ENCODE data around the gene LSM3. TPM values are rescaled to one million over a fixed set of nuclear protein-coding genes. Genes with fewer than 3 reads are reported as not detected.

LSM3 gene
- total and polyA plus RNA-seq, 2 of the 4 experiments (the other 2 are of a cell fraction), result 3.4 to 11.5 TPM

DNA sequence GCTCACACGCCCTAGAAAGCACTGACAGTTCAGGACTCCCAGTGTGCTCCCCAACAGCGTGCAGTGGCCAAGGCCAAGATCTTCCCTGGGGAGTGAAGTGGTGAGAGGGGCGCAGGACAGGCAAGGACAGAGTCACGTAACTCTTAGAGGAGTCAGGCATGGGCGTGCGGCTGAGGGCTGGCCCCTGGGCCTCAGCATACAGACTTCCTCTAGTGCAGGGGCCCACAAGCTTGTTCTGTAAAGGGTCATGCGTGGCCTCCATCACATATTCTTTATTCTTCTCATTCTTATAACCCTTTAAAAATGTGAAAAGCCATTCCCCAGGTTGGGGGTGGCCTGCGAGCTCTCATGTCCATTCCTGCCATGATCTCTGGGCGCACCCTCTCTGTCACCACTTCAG is 28.5 kb upstream of the LSM3 start:
- no peak overlapping the region for H3K4me3 ChIP-seq (ENCODE audit: insufficient read depth, low read depth, low read length)
- in situ Hi-C loops (cut with MboI; ENCODE audit: low sequenced_read_pairs), result no loop called here
- no peak overlapping the region for H3K18ac ChIP-seq (ENCODE audit: low read depth, low read length)
- no peak overlapping the region for H3K4me2 ChIP-seq (ENCODE audit: low read depth, low read length)
- 100% methylated on average over 2 of the region's 9 CpGs; no CpG with 5 or more reads in 1 of the 2 experiments for WGBS, 2 experiments (ENCODE audit: extremely low coverage in 2 of 2, insufficient read length in 1 of 2)
- H2BK20ac ChIP-seq (ENCODE audit: low read depth, low read length), result no peak overlapping the region
- TF ChIP-seq RFX5 (IDR thresholded peaks at IDR 0.05; ENCODE audit: low read depth, low read length) (no peak), SMC3 (IDR thresholded peaks at IDR 0.05; ENCODE audit: low read depth, low read length) (no peak), RCOR1 (IDR thresholded peaks at IDR 0.05; ENCODE audit: insufficient replicate concordance, low read length) (no peak), FOS (IDR thresholded peaks at IDR 0.05; ENCODE audit: low read depth, low read length) (no peak), NFE2L2 (IDR thresholded peaks at IDR 0.05; ENCODE audit: low read depth, low read length) (no peak), MAFK (IDR thresholded peaks at IDR 0.05; ENCODE audit: low read depth, low read length) (no peak), MAZ (IDR thresholded peaks at IDR 0.05; ENCODE audit: borderline replicate concordance, low read depth, low read length) (no peak), POLR2A (IDR thresholded peaks at IDR 0.05; ENCODE audit: low read depth, low read length) (no peak), CHD1 (IDR thresholded peaks at IDR 0.05; ENCODE audit: low read depth, low read length) (no peak), BHLHE40 (IDR thresholded peaks at IDR 0.05; ENCODE audit: low read depth, low read length) (no peak), RAD21 (IDR thresholded peaks at IDR 0.05; ENCODE audit: low read length) (no peak)
- TF ChIP-seq, protein P1, sequence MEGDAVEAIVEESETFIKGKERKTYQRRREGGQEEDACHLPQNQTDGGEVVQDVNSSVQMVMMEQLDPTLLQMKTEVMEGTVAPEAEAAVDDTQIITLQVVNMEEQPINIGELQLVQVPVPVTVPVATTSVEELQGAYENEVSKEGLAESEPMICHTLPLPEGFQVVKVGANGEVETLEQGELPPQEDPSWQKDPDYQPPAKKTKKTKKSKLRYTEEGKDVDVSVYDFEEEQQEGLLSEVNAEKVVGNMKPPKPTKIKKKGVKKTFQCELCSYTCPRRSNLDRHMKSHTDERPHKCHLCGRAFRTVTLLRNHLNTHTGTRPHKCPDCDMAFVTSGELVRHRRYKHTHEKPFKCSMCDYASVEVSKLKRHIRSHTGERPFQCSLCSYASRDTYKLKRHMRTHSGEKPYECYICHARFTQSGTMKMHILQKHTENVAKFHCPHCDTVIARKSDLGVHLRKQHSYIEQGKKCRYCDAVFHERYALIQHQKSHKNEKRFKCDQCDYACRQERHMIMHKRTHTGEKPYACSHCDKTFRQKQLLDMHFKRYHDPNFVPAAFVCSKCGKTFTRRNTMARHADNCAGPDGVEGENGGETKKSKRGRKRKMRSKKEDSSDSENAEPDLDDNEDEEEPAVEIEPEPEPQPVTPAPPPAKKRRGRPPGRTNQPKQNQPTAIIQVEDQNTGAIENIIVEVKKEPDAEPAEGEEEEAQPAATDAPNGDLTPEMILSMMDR (conservative IDR thresholded peaks at IDR 0.05; ENCODE audit: low read depth, low read length), result no peak
- TF ChIP-seq, protein P2, sequence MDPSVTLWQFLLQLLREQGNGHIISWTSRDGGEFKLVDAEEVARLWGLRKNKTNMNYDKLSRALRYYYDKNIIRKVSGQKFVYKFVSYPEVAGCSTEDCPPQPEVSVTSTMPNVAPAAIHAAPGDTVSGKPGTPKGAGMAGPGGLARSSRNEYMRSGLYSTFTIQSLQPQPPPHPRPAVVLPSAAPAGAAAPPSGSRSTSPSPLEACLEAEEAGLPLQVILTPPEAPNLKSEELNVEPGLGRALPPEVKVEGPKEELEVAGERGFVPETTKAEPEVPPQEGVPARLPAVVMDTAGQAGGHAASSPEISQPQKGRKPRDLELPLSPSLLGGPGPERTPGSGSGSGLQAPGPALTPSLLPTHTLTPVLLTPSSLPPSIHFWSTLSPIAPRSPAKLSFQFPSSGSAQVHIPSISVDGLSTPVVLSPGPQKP (IDR thresholded peaks at IDR 0.05; ENCODE audit: borderline replicate concordance, low read depth, low read length), result no peak
- TF ChIP-seq, protein P3, sequence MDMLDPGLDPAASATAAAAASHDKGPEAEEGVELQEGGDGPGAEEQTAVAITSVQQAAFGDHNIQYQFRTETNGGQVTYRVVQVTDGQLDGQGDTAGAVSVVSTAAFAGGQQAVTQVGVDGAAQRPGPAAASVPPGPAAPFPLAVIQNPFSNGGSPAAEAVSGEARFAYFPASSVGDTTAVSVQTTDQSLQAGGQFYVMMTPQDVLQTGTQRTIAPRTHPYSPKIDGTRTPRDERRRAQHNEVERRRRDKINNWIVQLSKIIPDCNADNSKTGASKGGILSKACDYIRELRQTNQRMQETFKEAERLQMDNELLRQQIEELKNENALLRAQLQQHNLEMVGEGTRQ (IDR thresholded peaks at IDR 0.05; ENCODE audit: low read depth, low read length), result no peak
- H2BK120ac ChIP-seq (ENCODE audit: low read depth, low read length), result no peak overlapping the region
- H3K9ac ChIP-seq (ENCODE audit: low read depth, low read length), result no peak overlapping the region
- H3K4ac ChIP-seq (ENCODE audit: low read depth, low read length), result no peak overlapping the region
- no peak overlapping the region for H2AK9ac ChIP-seq (replicated peaks; ENCODE audit: low read depth, low read length, poor library complexity)
- DNase-seq (no peak), ATAC-seq (ENCODE audit: low read depth) (no peak)
- no peaks in the 10 kb centered on the region for H3K27me3 ChIP-seq (ENCODE audit: control insufficient read depth, insufficient read depth, low read length)
- dilution Hi-C loops (cut with HindIII; ENCODE audit: low sequenced_read_pairs, unreplicated experiment), result no loop called here
- no peak overlapping the region for H2BK15ac ChIP-seq (ENCODE audit: low read depth, low read length)
- H4K5ac ChIP-seq (ENCODE audit: low read depth, low read length), result no peak overlapping the region
- no peaks in the 10 kb centered on the region for H4K20me1 ChIP-seq (ENCODE audit: insufficient read depth, low read length)
- H3K56ac ChIP-seq (ENCODE audit: extremely low read depth, insufficient read depth, low read length), result no peak overlapping the region
- H3K4me1 ChIP-seq (ENCODE audit: control insufficient read depth, insufficient read depth, low read length), result peaks cover 11% of the 10 kb centered on the region
- POLR2A ChIA-PET (ENCODE audit: unreplicated experiment), result no interaction called here
- no peak overlapping the region for H3K23ac ChIP-seq (ENCODE audit: low read depth, low read length)
- H3K14ac ChIP-seq (replicated peaks; ENCODE audit: low read depth, low read length), result no peak overlapping the region
- peaks cover 13% of the 10 kb centered on the region; the same call in 1 of the 2 replicates for H3K9me1 ChIP-seq (ENCODE audit: insufficient read depth, low read length)
- H3K36me3 ChIP-seq (ENCODE audit: control insufficient read depth, insufficient read depth, low read length), result peaks cover 71% of the 10 kb centered on the region
- H3K9me3 ChIP-seq (ENCODE audit: control insufficient read depth, insufficient read depth, low read length), result no peaks in the 10 kb centered on the region
- no TSS peak for BruUV-seq (replicated peaks)
- CTCF ChIA-PET, result no interaction called here
- peaks cover 13 to 24% of the 10 kb centered on the region in 2 experiments for H3K79me1 ChIP-seq (ENCODE audit: low read depth in 1 of 2, low read length in 2 of 2)
- no peak overlapping the region for H4K91ac ChIP-seq (ENCODE audit: insufficient read depth, low read depth, low read length)
- intact Hi-C loops (cut with micrococcal nuclease), result no loop called here
- no peak overlapping the region for H4K8ac ChIP-seq (ENCODE audit: low read depth in 2 of 2, low read length in 2 of 2)
- H2AFZ ChIP-seq (replicated peaks; ENCODE audit: low read length, poor library complexity), result no peak overlapping the region
- no peak overlapping the region for H2BK5ac ChIP-seq (ENCODE audit: low read depth, low read length, poor library complexity, severe bottlenecking)
- H2AK5ac ChIP-seq (ENCODE audit: low read depth, low read length), result no peak overlapping the region
- no peak overlapping the region for H3K27ac ChIP-seq (ENCODE audit: insufficient read depth, low read length)
